ENCODE results near the gene NUTM2B. TPM values are rescaled to one million over a fixed set of nuclear protein-coding genes. Genes with fewer than 3 reads are reported as not detected.
"Not testable (repeated sequence)": the region's sequence is repeated elsewhere in the genome, so short reads cannot be mapped to it uniquely, and the experiment has no call there.

The NUTM2B gene
- total RNA-seq, 2 experiments from 2014 or later = 1.6 to 1.8 TPM

GRCh38 chr10:79700381-79700944 lies 2.6 kb upstream of the NUTM2B start:
- H3K27ac Mint-ChIP-seq; H3K4me1 Mint-ChIP-seq; POLR2A ChIA-PET; DNase-seq; H3K36me3 Mint-ChIP-seq; H3K27me3 Mint-ChIP-seq; ATAC-seq (ENCODE audit: low read depth); H3K4me3 Mint-ChIP-seq; H3K9me3 Mint-ChIP-seq: not testable (repeated sequence)

- H3K36me3 Mint-ChIP-seq, H3K4me3 Mint-ChIP-seq, POLR2A ChIA-PET: not testable (repeated sequence)
These were observed 4.0 kb downstream of the NUTM2B start for GRCh38 chr10:79707017-79707416.

GRCh38 chr10:79714976-79715375 lies 11.9 kb downstream of the NUTM2B start:
- ATAC-seq (ENCODE audit: low read depth); POLR2A ChIA-PET; H3K4me1 Mint-ChIP-seq; H3K36me3 Mint-ChIP-seq; H3K27me3 Mint-ChIP-seq; H3K4me3 Mint-ChIP-seq; DNase-seq; H3K9me3 Mint-ChIP-seq; H3K27ac Mint-ChIP-seq: not testable (repeated sequence)

More at GRCh38 chr10:79707017-79707416, 4.0 kb downstream of the NUTM2B start:
- not testable (repeated sequence) for DNase-seq; H3K4me1 Mint-ChIP-seq; H3K27ac Mint-ChIP-seq; H3K27me3 Mint-ChIP-seq; H3K9me3 Mint-ChIP-seq; ATAC-seq (ENCODE audit: low read depth)

- ATAC-seq (ENCODE audit: low read depth); H3K36me3 Mint-ChIP-seq; H3K27ac Mint-ChIP-seq; DNase-seq; H3K4me3 Mint-ChIP-seq; POLR2A ChIA-PET; H3K9me3 Mint-ChIP-seq; H3K4me1 Mint-ChIP-seq; H3K27me3 Mint-ChIP-seq: not testable (repeated sequence)
These were observed 14.0 kb downstream of the NUTM2B start for GRCh38 chr10:79716917-79717579.

- H3K27ac Mint-ChIP-seq; ATAC-seq (ENCODE audit: low read depth); H3K27me3 Mint-ChIP-seq; DNase-seq; H3K36me3 Mint-ChIP-seq; H3K4me3 Mint-ChIP-seq; H3K9me3 Mint-ChIP-seq; H3K4me1 Mint-ChIP-seq; POLR2A ChIA-PET: not testable (repeated sequence)
These were observed 17.0 kb downstream of the NUTM2B start for GRCh38 chr10:79720000-79720399.

GRCh38 chr10:79726620-79727019 lies 23.6 kb downstream of the NUTM2B start:
- H3K27ac Mint-ChIP-seq; H3K4me1 Mint-ChIP-seq; ATAC-seq (ENCODE audit: low read depth); H3K9me3 Mint-ChIP-seq; H3K27me3 Mint-ChIP-seq; H3K4me3 Mint-ChIP-seq; H3K36me3 Mint-ChIP-seq; DNase-seq; POLR2A ChIA-PET: not testable (repeated sequence)

GRCh38 chr10:79744844-79745243 lies 41.8 kb downstream of the NUTM2B start:
- H3K9me3 Mint-ChIP-seq; POLR2A ChIA-PET; H3K27ac Mint-ChIP-seq; H3K4me1 Mint-ChIP-seq; H3K4me3 Mint-ChIP-seq; ATAC-seq (ENCODE audit: low read depth); H3K27me3 Mint-ChIP-seq; H3K36me3 Mint-ChIP-seq; DNase-seq: not testable (repeated sequence)

- H3K4me1 Mint-ChIP-seq; DNase-seq; POLR2A ChIA-PET; H3K36me3 Mint-ChIP-seq; H3K4me3 Mint-ChIP-seq; ATAC-seq (ENCODE audit: low read depth); H3K27ac Mint-ChIP-seq; H3K9me3 Mint-ChIP-seq; H3K27me3 Mint-ChIP-seq: not testable (repeated sequence)
These were observed 45.5 kb downstream of the NUTM2B start for GRCh38 chr10:79748510-79748909.

GRCh38 chr10:79753601-79754000 lies 50.6 kb downstream of the NUTM2B start:
- POLR2A ChIA-PET; DNase-seq; H3K4me1 Mint-ChIP-seq; H3K4me3 Mint-ChIP-seq; ATAC-seq (ENCODE audit: low read depth); H3K36me3 Mint-ChIP-seq; H3K27me3 Mint-ChIP-seq; H3K27ac Mint-ChIP-seq; H3K9me3 Mint-ChIP-seq: not testable (repeated sequence)

- H3K27ac Mint-ChIP-seq; H3K9me3 Mint-ChIP-seq; H3K4me1 Mint-ChIP-seq; POLR2A ChIA-PET; H3K4me3 Mint-ChIP-seq; ATAC-seq (ENCODE audit: low read depth); H3K27me3 Mint-ChIP-seq; DNase-seq: not testable (repeated sequence)
- peaks cover 11% of the 10 kb centered on the region for H3K36me3 Mint-ChIP-seq
These were observed 55.4 kb downstream of the NUTM2B start for GRCh38 chr10:79758297-79758993.

Other genes starting within 250 kb of the NUTM2B start
- under 1 TPM; 0.94 TPM for gene EIF5AL1, start 190.7 kb upstream of the NUTM2B start, total RNA-seq
- not detected for gene SFTPA2, start 142.8 kb upstream of the NUTM2B start, total RNA-seq
- not detected for gene SFTPA1, start 92.3 kb upstream of the NUTM2B start, total RNA-seq
- gene NUTM2E, start 123.5 kb downstream of the NUTM2B start, total RNA-seq = under 1 TPM in 1 of 2 experiments, not detected in 1; 0.37 TPM
- gene SFTPD, start 245.9 kb downstream of the NUTM2B start, total RNA-seq = not detected

Measured in activated naive CD8-positive, alpha-beta T cell treated with anti-CD3 and anti-CD28 coated beads, Interleukin-2, amount 10 ng/mL, durations not matched to agents 7 days and 5 days (primary cell).